ENCODE results near the gene ACOX3. TPM values are rescaled to one million over a fixed set of nuclear protein-coding genes. Genes with fewer than 3 reads are reported as not detected.

The ACOX3 gene
- total and polyA plus RNA-seq, 9 of the 15 experiments (the other 6 are each of a cell fraction or from before 2014, with no cell fraction given) = 0.68 to 7.3 (median 3.7) TPM

DNA sequence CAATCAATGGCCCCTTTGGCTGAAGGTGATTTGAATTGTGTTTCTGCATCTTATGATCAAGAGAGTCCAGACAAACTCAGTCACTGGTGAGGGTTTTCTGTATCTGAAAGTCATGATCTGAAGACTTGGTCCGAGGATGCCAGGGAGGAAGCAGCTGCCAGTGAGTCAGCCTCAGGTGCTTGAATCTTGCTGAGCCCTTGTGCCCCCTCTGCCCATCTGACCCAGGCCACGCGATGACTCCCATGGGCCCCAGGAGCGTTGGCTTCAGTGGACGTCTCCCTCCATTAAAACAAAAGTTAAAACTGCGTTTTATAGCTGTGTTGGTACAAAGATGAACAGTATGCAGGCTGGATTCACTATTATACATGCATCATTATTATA, 109.0 kb downstream of the ACOX3 start:
- no peak overlapping the region for H2AFZ ChIP-seq (ENCODE audit: low read depth, low read length)
- DNase-seq (ENCODE audit: extremely low read depth in 1 of 4, low spot score in 3 of 4) (no peak), ATAC-seq (no peak), FAIRE-seq (no peak)
- TF ChIP-seq ZNF436 (CRISPR knock-in tag; IDR thresholded peaks at IDR 0.05) = no peak
- TF ChIP-seq SOX6 (IDR thresholded peaks at IDR 0.05) = no peak
- TF ChIP-seq CREB1 (IDR thresholded peaks at IDR 0.05) = no peak
- no peak for TF ChIP-seq CREB1 (CRISPR knock-in tag; IDR thresholded peaks at IDR 0.05)
- TF ChIP-seq, protein P1, sequence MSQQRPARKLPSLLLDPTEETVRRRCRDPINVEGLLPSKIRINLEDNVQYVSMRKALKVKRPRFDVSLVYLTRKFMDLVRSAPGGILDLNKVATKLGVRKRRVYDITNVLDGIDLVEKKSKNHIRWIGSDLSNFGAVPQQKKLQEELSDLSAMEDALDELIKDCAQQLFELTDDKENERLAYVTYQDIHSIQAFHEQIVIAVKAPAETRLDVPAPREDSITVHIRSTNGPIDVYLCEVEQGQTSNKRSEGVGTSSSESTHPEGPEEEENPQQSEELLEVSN (IDR thresholded peaks at IDR 0.05; ENCODE audit: borderline replicate concordance in 1 of 2, extremely low read depth in 1 of 2, insufficient read depth in 1 of 2, insufficient read length in 1 of 2, low read depth in 1 of 2, low read length in 1 of 2, poor library complexity in 1 of 2, severe bottlenecking in 1 of 2) = no peak
- TF ChIP-seq, protein P2, sequence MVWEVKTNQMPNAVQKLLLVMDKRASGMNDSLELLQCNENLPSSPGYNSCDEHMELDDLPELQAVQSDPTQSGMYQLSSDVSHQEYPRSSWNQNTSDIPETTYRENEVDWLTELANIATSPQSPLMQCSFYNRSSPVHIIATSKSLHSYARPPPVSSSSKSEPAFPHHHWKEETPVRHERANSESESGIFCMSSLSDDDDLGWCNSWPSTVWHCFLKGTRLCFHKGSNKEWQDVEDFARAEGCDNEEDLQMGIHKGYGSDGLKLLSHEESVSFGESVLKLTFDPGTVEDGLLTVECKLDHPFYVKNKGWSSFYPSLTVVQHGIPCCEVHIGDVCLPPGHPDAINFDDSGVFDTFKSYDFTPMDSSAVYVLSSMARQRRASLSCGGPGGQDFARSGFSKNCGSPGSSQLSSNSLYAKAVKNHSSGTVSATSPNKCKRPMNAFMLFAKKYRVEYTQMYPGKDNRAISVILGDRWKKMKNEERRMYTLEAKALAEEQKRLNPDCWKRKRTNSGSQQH (CRISPR knock-in tag; IDR thresholded peaks at IDR 0.05) = no peak
- TF ChIP-seq JUNB (CRISPR knock-in tag; conservative IDR thresholded peaks at IDR 0.05) = no peak
- no peak overlapping the region for H3K9ac ChIP-seq (ENCODE audit: insufficient read depth in 1 of 2, low read depth in 2 of 2, low read length in 2 of 2)
- no peak overlapping the region for H3K4me2 ChIP-seq (ENCODE audit: insufficient read depth, low read length)
- H3K79me2 ChIP-seq (ENCODE audit: control insufficient read depth, insufficient read depth, low read length) = no peaks in the 10 kb centered on the region
- peaks cover 14% of the 10 kb centered on the region for H3K9me3 ChIP-seq (replicated peaks; ENCODE audit: control insufficient read depth, insufficient read depth, low read depth, low read length)
- H3K27me3 ChIP-seq (ENCODE audit: control insufficient read depth in 2 of 2, insufficient read depth in 2 of 2, low read length in 2 of 2) = peaks cover 3 to 39% of the 10 kb centered on the region in 2 experiments; a peak in 3 of 5 replicates
- intact Hi-C loops (cut with micrococcal nuclease) = no loop called here
- H3K4me3 ChIP-seq = no peak overlapping the region
- H3K27ac ChIP-seq (ENCODE audit: extremely low read depth, low read depth, low read length) = no peak overlapping the region
- H3K36me3 ChIP-seq (ENCODE audit: control insufficient read depth, insufficient read depth, low read length) = no peaks in the 10 kb centered on the region
- BruUV-seq (replicated peaks) = no TSS peak
- CTCF ChIA-PET (ENCODE audit: low intra/inter-chr PET ratio) = no interaction called here
- H3K9me1 ChIP-seq (ENCODE audit: control insufficient read depth, insufficient read depth, low read length) = no peaks in the 10 kb centered on the region
- 8% methylated on average over 6 of the region's 6 CpGs for WGBS (ENCODE audit: insufficient coverage, low coverage, missing lambda C conversion rate)
- peaks cover under 1 to 5% of the 10 kb centered on the region in 2 experiments; a peak in 3 of 5 replicates for H3K4me1 ChIP-seq (replicated peaks in 1 of 2; ENCODE audit: control insufficient read depth in 2 of 2, insufficient read depth in 2 of 2, low read length in 2 of 2)
- in situ Hi-C loops (cut with MboI) = no loop called here
- POLR2A ChIA-PET = interaction anchor here (0.7 kb wide), 1 partner anchor 20 kb away, joined by 3 read pairs; no protein-coding TSS in a partner anchor
- 0 out of 2 replicates have a peak, but pooled peaks cover 4% of the 10 kb centered on the region for H4K20me1 ChIP-seq (replicated peaks; ENCODE audit: control insufficient read depth, insufficient read depth, low read length)

Measured in K562 (cell line).